ENCODE data around the gene TUBGCP6.

The TUBGCP6 gene

DNA sequence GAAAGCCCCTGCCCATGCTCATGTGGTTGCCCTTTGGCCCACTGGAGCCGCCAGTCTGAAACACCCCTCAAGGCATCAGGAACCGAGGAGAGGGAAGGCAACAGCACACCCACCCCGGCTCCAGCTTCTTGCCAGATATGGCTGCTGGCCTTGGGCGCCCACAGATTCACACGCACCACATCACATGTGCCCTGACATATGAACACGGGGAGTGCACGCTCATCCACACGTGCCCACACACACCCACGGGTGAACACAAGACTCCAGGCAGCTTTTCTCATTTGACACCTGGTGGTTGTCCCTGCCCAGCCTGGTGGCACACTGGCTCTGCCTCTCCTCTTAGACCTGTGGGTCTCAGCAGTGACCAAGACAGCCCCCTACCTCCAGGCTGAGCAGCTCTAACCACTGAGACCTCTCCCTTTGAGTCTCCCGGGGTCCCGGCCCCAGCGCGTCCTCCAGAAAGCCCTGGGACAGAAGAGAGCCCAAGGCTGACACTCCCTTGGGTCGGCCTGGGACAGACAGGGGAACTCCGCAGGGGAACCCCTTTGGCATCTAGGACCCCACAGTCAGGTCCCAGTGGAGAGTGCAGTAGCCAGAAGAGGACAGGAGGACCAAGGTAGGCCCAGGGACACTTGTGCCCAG is 19.4 kb upstream of the TUBGCP6 start:
- DNase-seq (ENCODE audit: low spot score) = peak; percentile 54

DNA sequence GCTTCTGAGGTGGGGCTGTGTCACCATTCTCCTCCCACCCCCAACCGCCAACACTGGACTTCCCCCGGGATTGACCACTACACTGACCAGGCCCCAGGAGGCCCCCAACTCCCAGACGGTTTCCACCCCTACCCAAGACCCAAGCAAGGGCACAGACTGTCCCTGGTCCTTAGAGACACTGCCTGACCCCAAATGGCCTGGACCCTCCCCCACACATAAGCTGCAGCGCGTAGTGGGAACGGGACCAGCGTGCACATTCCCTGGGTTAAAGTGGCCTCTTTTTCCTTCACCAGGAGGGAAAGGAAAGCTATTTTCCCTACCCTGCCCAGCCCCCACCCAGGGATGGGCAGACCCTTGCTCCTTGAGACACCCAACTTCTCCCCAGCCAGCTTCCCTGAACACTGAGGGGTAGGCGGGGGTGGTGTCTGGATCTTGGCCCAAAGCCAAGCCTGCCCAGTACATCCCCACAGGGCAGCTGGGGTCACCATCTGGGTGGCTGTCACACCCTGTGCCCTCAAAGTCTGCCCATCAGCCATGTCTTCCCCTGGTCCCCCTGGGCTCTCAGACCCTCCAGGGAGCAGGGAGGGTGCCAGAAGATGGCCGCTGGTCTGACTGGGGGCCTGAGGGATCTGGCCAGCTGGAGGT is 18.3 kb upstream of the TUBGCP6 start:
- no peak for DNase-seq (ENCODE audit: low spot score)

DNA sequence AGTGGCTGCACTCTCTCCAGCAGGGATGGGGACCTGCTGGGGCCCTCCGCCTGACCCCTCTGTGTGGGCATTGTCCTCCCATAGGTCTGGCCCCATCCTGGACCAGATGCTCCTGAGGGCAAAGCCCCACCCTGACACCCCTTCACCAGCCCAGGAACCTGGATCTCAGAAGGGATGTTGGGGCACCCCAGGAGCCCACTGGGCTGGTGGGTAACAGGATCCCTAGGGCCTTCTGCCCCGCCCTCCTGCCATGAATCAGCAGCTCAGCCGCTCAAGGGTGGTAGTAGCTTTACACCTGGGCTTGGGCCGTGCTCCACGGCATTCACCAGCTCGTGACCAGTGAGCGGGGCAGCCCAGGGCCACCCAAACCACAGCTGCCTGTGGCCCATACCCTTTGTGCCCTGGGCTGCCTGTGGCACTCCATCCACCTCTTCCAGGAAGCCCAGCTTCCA is 17.7 kb upstream of the TUBGCP6 start:
- DNase-seq (ENCODE audit: low spot score) = no peak

DNA sequence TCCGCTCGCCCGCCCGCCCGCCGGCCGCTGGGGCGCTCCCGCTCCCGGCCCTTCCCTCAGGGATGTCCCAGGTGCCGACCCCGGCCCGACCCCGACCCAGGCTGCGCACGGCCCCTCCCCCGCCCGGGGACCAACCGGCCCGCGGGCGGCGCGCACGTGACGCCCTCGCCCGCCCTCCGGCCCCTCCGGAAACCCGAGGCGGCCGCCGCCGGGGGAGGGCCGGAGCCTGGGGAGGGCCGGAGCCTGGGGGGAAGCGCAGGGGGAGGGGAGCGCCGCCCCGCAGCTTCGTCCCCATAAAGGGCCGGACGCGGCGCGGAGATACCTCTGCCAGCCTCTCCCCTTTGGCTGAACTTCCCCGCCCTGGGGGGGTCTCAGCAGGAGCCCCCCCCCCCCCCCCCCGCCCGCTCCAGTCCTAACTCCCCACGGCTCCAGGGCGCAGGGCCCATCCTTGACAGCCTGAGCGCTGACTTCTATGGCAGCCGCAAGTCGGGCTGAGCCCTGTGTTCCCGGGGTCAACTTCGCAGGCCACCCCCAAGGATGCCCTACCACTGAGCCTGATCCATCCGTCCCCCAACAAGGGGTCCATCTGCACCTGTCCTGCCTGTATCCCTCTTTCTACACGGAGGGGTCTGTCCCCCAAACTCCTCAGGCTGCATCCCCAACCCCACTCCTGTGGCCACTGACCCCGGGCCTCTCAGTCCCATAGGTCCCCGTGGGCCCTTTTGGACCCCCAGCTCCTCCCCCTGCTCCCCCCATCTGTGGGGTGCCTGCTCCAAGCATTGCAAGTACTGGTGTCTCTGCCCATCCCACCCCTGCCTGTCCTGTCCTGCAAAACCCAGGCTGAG is 17.0 kb upstream of the TUBGCP6 start, which contains the start of gene MAPK12:
Gene MAPK12, minus strand, starts transcription at position 69 of the 845 bp plus-strand sequence. CDS start 174 bp downstream, outside the sequence.
- DNase-seq (ENCODE audit: low spot score) = no peak

DNA sequence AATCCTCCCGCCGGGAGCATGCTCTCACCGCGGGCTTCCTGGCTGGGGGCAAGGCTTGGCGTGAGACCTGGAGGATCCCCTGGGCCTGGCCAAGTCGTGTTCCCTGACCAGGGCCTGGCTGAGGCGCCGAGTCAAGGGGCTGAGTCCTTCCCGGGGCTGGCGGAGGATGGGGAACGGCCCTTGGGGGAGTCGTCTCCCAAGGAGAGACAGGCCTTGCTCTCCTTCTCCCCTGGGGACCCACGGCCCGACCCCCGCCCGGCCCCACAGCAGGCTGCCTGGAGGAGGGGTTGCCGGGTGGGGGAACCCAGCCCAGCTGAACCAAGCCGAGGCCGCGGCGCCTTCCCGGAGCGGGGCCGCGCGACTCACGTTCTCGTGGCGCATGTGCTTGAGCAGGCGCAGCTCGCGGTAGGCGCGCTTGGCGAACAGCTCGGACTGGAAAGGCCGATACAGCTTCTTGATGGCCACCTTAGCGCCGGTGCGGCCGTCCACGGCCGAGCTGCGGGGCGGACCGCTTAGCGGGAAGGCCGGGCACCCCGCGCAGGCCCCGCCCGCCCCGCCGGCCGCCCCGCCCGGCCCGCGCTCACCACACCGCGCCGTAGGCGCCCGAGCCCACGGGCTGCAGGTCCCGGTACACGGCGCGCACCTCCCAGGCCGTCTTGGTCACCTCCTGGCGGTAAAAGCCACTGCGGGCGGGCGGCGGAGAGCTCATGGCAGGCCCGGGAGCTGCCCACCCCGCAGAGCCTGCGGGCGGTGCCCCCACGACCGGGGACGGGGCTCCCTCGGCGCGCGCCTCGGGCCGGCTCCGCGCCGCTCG is 16.2 kb upstream of the TUBGCP6 start:
- DNase-seq (ENCODE audit: low spot score) = peak; percentile 69

DNA sequence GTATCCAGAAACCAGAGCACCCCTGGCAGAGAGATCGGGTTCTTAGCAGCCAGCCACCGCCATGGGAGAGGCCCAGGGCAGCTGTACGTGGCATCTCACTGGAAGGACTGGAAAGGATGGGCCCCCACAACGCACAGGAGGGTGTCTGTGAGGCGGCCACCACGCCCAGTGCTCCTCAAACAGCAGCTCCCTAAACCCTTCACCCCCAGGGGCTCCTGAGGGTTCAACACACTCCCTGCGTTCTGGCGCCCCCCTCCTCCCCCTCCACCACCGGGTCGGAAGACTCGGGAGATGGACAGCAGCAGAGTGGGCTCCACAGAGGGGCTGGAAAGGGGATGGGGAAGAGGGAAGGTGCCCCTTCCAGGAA is 15.6 kb upstream of the TUBGCP6 start:
- no peak for DNase-seq (ENCODE audit: low spot score)

DNA sequence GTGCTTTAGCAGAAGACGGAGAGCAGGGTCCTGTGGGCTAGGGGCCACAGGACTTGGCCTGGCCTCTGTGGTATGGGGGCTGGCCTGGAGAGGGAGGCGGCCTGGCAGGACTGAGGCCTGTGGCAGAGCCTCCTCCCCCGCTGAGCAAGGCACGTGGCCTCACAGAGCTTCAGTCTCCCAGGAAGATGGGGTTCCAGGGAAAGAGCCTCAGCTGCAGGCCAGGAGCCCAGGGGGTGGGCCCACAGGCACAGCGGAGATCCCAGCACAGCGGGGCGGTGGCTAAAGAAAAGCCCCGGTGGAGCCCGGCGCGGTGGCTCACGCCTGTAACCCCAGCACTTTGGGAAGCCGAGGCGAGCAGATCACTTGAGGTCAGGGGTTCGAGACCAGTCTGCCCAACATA is 14.5 kb upstream of the TUBGCP6 start:
- no peak for DNase-seq (ENCODE audit: low spot score)

DNA sequence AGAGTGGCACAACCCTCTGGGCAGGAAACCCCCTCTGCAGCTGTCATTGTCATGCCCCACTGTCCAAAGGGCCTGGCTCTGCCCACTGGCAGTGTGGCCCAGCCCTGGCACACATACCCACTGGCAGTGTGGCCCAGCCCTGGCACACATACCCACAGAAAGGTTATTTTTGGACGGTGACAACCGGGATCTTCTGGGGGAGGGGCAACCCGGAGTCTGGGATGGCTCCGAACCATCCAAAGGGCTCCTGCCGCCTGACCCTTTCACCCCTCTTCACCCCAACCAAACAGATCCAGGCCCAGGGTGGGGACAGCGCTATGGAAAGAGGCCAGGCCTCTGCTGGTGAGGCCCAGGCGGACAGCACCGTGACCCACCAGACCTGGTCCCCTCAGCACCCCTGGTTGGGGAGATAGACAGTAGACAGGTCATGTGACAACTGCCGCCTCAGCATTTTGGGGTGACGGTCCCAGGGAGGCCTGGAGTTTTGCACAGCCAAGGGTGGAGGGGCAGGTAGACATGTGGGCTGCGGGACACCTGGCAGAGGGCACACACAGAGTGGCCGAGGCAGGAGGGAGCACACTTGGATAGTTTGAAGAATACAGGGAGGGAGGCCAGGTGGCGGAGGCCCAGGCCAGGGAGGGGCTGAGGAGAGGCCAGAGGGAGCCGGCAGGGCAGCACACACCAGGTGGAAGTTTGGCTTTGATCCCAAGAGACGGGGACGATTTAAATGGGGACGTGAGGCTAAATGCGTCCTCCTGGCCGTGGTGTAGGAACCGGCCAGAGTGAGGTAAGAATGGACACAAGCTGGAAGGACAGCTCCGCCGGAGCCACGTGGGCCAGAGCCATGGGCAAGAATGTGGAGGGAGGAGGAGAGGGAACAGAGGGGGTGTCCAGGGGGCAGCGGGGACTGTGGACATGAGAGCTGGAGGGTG is 13.8 kb upstream of the TUBGCP6 start:
- no peak for DNase-seq (ENCODE audit: low spot score)

DNA sequence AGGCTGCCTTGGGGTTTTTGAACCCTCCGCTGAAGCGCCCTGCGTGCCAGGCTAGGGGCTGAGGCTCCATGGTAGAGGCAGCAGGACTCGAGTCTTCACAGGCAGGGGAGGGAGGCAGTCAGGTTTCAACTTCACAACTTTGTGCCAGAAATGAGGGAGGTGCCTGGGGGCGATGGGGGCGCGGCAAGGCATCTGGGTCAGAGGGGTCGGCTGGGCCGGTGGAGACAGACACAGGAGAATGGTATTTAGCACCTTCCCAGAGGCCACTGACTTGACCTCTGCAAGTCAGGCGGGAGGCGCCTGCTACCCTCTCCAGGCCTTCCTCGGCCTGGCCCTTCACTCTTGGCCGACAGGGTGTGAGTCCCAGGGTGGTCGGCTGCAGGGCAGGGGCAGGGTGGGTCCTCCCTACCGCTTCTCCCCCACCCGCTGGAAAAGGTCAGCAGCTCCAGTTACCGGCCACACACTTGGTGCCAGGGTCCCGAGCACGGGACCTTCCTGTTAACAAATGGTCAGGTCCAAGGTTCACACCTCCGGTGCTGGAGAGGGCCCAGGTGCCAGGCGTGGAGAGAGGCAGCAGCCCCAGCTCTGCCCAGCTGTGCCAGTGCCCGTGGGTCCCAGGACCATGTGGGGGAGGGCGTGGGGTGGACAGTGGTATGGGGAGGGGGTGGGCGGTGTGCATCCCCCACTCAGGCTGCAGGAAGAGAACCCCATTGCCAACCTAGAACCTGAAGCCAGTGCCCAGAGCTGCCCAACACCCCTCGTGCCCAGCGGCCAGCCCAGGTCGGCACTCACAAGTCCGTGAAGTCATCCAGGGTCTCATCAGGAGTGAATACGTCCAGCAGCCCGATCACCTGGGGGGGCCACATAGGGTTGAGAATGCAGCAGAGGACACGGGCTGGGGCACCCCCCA is 12.9 kb upstream of the TUBGCP6 start:
- no peak for DNase-seq (ENCODE audit: low spot score)

DNA sequence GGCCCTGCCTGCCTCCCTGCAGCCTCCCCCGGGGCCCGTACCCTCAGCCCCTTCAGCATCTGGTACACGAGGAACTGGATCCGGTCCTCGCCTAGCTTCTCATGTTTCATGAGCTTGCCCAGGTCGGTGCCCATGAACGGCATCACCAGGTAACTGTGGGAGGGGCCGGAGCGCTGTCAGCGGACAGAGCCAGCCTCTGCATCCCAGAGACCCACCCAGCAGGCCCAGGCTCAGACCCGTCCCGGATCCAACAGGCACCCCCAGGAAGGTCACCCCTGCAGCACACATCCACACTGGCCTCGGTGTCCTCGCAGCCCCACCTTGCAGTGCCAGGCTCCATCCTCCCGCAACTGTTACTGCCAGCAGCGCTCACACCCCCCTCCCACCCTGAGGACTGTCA is 12.2 kb upstream of the TUBGCP6 start:
- DNase-seq (ENCODE audit: low spot score) = no peak

DNA sequence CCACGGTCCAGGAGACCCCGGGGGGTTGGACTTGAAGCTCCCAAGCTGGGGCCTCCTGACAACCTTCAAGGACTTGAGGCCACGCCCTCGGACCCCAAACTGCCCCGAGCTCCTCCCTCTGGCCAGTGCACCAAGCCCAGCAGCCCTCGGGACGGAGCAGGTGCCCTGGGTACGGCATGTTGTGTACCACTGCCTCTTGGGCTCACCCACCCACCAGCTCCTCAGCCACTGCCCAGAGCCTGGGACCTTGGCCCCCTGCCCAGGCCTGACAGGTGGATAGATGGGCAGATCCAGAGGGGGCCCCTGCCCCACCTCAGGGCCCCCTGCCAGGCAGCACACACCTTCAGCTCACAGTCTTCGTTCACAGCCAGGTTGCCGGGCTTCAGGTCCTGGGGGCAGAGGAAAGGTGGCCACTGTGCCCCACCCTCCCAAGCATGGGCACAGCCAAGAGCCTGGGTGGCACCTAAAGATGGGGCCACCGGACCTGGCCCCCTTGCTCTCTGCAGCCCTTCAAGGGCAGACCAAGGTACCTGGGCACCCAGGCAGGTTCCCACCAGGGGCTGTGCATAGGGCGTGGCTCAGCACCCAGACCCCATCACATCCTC is 11.5 kb upstream of the TUBGCP6 start:
- DNase-seq (ENCODE audit: low spot score) = no peak

DNA sequence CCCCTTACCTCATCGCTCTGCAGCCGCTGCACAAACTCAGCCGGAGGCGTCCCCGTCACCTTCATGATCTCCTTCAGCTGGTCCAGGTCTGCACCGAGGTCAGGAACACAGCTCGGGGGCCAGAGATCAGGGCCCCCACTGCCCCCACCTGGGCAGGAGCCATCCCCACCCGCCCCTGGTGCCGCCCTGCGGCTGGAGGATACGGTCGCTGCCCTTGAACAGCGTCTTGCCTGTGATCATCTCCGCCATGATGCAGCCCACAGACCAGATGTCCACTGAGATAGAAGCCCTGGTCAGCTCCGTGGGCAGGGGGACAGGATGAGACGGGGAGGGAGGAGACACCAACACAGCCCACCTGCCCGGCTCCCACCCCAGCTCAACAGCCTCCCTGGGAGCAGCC is 10.8 kb upstream of the TUBGCP6 start:
- no peak for DNase-seq (ENCODE audit: low spot score)

DNA sequence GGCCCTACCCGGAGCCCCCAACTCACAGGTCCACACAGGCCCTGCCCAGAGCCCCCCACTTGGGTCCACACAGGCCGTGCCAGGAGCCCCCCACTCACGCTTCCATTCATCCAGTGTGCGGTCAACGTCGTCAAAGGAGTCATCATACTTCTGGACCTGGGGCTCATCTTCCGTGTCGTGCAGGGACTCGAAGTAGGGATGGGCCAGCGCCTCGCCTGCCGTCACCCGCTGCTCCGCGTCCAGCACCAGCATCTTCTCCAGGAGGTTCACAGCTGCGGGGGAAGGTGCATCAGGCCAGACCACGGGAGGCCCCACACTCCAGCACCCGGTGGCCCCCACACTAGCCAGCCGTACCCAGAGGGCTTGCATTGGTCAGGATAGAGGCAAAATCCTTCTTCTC is 10.3 kb upstream of the TUBGCP6 start:
- DNase-seq (ENCODE audit: low spot score) = no peak

DNA sequence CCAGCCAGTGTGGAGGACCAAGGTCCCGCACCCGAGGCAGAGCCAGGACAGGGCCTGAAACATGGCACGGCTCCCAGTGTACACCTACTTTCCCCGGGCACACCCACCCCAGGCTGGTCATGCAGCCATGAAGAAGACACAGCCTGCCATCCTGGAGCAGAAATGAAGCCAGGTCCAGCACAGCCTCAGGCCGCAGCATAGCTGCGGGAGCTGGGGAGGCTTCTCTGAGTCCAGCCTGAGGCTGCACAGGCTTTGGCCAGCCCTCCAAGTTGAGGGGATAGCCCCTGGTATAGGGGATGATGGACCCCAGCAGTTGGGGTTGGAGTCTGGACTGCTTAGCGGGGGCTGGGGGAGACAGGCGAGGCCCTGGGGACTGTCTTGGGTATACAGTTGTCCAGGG is 9.1 kb upstream of the TUBGCP6 start:
- no peak for DNase-seq (ENCODE audit: low spot score)

DNA sequence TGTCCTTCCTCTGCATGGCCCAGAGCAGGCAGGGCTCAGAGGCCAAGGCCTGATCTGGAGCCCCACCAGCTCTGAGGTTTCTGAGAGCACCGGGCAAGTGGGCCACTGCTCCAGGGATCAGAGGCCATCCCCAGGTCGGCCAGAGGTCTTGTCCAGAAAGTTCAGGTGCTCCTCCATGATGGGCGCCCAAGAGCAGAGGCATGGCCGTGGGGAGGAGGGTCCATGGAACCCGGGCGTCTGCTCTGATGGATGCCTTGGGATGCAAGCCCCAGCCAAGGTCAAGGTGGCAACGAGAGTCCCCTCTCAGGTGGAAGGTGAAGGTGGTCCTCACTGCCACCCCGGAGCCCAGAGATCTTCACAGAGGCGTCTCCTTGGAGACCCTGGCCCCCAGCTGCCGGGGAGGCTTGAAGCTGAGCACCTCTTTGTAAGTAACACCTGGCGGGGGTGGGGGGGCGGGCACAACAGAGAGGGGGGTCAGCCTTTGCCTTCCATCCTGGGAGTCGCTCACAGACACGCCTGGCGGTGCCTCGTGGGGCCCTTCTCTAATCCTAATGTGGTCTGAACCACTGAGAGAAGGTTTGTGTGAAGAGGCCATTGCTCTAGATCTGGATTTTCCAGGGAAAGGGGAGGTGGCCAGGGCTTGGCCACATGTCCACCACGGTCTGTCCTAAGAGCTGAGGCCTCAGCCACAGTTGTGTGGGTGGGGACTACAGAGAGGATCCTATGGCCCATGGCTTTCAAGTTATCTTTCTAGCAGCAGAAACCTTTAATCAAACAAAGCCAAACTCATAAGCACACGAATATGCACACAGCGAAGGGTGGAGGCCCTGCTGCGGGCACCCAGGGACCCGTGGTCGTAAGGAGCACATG is 8.5 kb upstream of the TUBGCP6 start:
- no peak for DNase-seq (ENCODE audit: low spot score)

DNA sequence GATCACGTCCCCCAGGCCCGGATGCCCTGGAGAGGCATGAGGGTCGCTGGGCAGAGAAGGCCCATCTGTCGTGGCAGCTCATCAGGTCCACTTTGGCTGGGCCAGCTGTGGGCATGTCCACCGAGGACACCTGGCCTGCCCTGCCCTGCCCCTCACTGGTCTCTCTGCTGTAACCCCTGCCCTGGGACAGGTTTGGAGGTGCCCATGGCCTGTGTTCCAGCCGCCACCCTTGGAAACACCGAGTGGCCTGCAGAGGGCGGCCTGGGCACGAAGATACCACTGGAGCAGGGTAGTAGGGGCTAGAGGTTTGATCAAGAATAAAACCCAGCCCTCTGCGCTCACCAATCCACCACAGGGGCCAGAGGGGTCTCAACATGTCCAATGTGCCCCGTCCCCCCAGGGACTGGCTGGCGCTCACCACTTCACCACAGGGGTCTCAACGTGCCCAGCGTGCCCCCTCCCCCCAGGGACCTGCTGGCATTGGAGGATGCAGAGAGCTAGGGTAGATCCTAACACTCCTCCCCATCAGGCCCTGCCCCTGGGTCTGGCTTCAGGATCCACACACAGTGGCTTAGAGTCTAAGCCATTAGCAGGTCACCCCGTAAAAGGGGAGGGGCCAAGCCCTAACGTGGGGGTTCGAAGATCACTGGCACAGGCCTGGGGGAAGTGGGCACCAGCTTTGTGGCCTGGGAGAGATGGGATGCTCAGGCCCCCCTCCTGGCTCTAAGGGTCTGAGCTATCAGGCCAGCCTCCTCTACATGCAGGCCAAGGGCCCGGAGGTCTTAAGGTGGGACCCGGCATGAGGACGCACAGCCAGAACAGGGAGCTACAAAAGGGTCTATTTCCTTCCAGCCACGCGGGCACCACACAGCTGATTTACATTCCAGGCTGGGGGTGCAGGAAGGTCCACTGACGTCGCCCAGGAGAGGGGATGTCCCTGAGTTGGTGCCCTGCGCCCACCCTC is 7.5 kb upstream of the TUBGCP6 start:
- peak; percentile 55 for DNase-seq (ENCODE audit: low spot score)

DNA sequence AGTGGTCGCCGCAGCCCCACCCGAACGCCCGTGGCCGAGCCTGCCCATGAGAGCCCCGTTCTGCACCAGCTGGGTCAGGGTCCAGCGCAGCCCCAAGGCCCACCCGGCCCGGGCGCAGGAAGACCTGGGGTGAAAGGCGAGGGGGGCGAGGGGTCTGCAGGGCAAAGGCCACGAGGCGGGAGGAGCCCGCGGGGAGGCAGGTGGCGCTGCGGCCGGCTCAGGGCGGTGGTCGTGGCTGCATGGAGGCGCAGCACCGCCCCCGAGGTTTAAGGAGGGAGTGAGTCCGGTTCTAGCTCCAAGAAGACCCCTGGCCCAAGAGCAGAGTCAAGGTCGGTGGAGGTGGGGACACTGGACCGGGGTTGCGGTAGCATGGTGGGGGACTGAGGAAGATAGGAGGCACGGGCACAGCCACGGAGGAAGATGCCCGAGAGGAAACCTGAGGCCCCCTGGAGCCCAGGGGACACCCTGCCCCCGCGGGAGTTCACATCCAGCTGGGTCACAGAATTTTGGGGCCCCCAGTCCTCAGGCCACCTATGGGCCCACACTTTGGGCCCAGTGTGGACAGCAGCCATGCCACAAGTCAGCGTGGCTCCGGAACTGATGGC is 6.8 kb upstream of the TUBGCP6 start:
- no peak for DNase-seq (ENCODE audit: low spot score)

Measured in Ammon's horn (tissue), 1 donor.